Choroid plexus epithelial cell (primary cell): ENCODE data around the gene ABLIM2.

Experiments
- DNase-seq: peaks from one replicate; pipeline ENCODE4 v3.0.0-alpha.2; 2010; ENCODE audit warnings: low read depth
- H3K4me3 ChIP-seq: 2 replicates; pipeline ENCODE4 v1.5.1; 2011; ENCODE audit warnings: low read depth, mild to moderate bottlenecking, control low read depth, low read length, moderate library complexity
- TF ChIP-seq, protein P1 (sequence below): conservative IDR thresholded peaks from 2 replicates; pipeline ENCODE4 v1.5.1; 2011; ENCODE audit warnings: low read depth, mild to moderate bottlenecking, control low read depth, inconsistent platforms, low read length, moderate library complexity

The ABLIM2 gene

GRCh38 chr4:8156617-8157016, 2.0 kb downstream of the ABLIM2 start:
- no peak overlapping the region for H3K4me3 ChIP-seq
- TF ChIP-seq, protein P1, sequence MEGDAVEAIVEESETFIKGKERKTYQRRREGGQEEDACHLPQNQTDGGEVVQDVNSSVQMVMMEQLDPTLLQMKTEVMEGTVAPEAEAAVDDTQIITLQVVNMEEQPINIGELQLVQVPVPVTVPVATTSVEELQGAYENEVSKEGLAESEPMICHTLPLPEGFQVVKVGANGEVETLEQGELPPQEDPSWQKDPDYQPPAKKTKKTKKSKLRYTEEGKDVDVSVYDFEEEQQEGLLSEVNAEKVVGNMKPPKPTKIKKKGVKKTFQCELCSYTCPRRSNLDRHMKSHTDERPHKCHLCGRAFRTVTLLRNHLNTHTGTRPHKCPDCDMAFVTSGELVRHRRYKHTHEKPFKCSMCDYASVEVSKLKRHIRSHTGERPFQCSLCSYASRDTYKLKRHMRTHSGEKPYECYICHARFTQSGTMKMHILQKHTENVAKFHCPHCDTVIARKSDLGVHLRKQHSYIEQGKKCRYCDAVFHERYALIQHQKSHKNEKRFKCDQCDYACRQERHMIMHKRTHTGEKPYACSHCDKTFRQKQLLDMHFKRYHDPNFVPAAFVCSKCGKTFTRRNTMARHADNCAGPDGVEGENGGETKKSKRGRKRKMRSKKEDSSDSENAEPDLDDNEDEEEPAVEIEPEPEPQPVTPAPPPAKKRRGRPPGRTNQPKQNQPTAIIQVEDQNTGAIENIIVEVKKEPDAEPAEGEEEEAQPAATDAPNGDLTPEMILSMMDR, result no peak

GRCh38 chr4:8155660-8156421, 2.8 kb downstream of the ABLIM2 start:
- TF ChIP-seq, protein P1, result no peak
- no peak for DNase-seq
- H3K4me3 ChIP-seq, result no peak overlapping the region

More at GRCh38 chr4:8156617-8157016, 2.0 kb downstream of the ABLIM2 start:
- no peak for DNase-seq

DNA sequence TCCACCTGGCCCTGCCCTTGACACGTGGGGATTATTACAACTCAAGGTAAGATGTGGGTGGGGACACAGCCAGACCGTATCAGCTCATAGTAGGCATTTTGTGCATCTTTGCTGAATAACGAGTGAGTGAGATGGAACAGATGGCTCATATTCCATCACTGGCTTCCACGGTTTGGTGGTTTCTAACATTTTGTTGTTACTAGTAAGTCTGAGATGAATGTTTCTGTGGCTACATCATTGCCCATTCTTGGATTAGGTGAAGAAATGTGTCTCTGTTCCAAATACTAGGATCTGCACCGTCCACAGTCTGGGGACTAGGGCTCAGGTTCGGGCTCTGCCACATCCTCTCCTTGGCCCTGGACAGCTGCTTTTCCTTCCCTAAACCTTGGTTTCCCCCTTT, 3.6 kb downstream of the ABLIM2 start:
- TF ChIP-seq, protein P1, result no peak

DNA sequence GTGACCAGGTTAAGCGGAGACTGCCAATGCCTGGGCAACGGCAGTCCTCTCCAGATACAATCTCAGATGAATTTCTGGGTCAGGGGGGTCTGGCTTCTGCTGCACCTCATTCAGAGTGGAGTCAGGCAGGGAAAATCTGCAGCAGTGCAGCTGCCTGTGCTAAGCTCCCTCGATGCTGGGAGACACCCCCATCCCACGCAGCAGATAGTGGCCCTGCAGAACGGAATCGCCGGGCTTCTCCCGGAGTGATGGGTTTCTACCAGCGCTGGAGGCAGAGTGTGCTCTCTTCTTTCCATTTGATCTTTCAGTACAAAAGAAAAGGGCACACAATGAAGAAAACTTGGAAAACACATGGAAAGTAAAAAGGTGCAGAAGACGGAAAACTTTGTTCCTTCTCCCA, 5.2 kb downstream of the ABLIM2 start:
- H3K4me3 ChIP-seq, result no peak overlapping the region
- DNase-seq, result no peak
- TF ChIP-seq, protein P1, result no peak

More for the DNA sequence above, 3.6 kb downstream of the ABLIM2 start:
- no peak for DNase-seq
- no peak overlapping the region for H3K4me3 ChIP-seq

- H3K4me3 ChIP-seq, result no peak overlapping the region
- no peak for DNase-seq
- TF ChIP-seq, protein P1, result no peak
These were observed 5.8 kb downstream of the ABLIM2 start for GRCh38 chr4:8152865-8153257.

DNA sequence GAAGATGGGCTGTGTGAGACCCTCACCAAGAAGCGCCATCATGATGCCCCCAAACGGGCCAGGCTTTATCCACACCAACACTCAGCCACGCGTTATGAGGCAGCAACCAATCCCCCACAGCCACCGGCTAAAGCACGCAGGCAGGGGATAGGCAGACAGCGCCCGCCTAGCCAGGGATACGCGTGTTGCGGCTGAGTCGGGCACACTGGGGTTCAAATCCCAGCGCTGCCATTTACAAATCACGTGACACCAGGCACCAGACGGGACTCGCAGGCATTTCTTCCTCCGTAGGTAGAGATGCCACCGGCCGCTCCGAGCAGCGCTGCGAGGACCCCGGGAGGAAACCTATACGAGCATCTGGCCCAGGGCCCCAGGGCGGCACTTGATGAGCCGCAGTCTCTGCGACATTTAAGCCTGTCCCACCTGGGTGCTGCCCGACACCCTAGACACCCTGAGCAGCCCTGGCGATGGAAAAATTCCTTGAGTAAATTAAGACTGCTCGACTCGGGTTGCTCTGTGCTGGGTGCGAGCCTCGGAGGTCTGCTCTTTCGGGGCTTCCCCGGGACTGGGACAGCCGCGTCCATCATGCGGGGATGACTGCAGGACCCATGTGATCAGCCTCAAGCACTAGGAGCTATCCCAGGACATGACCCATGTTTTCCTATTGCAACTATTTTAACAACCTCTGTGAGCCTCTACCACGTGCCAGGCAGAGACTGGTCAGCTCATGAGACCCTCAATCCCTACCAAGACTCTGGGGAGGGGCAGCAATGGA, 6.3 kb downstream of the ABLIM2 start:
- DNase-seq, result no peak
- H3K4me3 ChIP-seq, result no peak overlapping the region
- TF ChIP-seq, protein P1, result no peak
